Activated naive CD4-positive, alpha-beta T cell (primary cell): ENCODE data around the gene RND1.

Experiments used
- DNase-seq, 4 experiments: peaks; one replicate each; lab custom pipeline; 2025; lab: John Stamatoyannopoulos, UW

Gene RND1

DNA sequence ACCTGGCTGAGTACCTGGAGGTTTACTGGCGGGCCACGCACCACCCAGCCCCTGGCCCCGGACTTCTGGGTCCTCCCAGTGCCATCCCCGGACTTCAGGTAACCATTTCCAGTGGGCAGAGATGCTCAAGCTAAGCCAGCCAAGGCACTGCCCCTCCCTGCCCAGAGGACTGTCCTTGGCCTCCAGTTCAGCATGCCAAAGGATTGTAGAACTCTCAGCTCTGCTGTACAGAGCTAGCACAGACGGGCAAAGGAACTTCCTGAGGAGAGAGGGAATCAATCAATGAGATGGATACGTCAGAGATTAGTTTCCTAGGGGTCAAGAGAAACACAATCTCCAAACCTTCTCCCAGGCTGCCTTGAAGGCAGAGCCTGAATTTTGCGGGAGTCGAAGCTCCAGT is 38.6 kb downstream of the RND1 start:
- DNase-seq = no peak

- DNase-seq = no peak
Measured at GRCh38 chr12:48826209-48826855, 39.3 kb downstream of the RND1 start.

DNA sequence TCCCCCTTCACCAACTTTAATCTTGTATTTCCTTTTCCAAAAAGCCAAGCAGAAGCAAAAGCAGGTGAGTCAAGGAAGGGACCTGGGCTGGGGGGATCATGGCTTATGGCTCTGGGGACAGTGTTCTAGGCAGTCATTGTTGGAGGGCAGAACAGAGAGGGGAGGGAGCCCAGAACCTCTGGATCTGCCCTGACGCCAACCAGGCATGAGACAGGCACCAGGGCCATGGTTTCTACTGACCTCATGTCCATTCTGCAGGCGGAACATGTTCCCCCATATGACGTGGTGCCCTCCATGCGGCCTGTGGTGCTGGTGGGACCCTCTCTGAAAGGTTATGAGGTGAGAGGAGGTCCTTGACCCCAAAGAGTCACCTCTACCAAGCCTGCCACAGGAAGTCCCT is 40.8 kb downstream of the RND1 start:
- no peak for DNase-seq

DNA sequence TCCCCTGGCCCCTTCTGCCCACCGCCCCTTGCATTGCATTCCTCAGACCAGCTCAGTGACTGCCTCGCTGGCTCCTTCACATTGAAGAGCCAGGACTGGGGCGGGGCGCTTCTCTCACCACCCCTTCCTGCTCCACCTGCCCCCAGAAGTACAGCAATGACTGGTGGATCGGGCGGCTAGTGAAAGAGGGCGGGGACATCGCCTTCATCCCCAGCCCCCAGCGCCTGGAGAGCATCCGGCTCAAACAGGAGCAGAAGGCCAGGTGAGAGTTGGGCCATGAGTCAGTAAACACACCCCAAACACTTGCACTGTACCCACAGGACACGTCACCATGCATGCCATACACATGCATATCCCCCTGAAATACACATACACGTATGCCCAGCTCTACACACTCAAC is 41.6 kb downstream of the RND1 start:
- DNase-seq = no peak

DNA sequence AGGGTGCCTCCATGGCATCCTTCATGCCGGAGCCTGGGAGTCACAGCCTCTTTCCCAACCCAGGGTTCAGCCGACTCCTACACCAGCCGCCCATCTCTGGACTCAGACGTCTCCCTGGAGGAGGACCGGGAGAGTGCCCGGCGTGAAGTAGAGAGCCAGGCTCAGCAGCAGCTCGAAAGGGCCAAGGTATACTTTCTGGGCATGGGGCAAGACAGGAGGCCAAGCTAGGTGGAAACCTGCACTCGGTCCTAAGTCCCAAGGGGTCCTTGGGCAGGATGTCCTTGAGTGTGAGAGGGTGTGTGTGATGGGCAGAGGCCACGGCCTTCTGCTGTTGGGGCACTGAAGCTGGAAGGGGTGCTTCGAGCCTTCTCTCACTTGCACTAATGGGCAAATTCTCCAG is 42.4 kb downstream of the RND1 start:
- DNase-seq = no peak

- DNase-seq = no peak
Measured at GRCh38 chr12:48822711-48823110, 43.0 kb downstream of the RND1 start.

DNA sequence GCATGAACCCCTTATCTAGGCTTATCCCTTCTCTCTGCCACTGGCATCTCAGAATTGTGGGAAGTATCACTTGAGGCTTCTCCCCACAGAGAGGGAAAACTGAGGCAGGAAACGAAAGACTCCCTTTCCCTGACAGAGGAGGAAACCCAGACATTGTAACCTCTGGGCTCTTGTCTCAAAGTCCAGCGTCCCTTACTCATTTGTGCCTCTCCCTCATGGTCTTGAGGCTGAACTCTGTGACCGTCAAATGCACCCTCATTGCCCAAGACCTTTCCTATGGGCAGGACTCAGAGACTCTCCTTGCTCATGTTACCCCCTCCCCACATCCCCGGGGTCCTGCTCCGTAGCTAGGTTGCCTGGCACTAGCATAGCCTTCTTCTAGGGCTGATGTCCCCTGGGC is 43.5 kb downstream of the RND1 start:
- no peak for DNase-seq

DNA sequence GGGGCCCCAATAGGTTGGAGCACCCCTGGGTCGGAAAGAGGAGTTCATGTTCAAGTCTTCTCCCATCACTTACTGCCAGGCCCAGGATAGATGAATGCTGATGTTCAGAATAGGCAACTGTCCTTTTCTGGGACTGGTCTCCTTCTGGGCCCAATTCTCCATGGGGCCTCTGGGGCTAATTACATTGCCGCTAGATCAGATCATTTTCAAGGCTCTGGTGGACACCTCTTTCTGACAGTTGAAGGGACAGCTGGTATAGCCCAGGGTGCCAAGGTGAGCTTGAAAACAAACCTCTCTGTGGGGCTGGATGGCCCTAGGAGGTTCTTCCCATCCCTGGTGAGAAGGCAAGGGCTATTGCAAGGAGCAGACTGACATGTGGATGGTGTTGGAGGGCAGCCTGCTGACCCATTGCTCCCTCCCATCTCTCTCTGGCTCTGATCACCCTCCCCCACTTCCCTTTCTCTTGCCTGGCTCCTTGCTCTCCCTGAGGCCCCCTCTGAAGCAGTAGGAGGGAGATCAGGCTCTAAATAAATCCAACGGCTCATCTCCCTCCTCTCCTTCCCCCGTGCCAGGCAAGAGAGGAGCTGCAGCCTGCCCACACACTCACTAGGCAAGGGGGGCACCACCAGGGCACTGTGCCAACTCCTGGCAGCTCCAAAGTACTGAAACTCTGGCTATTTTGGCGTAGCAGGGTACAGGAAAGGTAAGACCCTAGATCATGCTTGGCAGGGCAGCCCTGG is 45.5 kb downstream of the RND1 start:
- no peak for DNase-seq

DNA sequence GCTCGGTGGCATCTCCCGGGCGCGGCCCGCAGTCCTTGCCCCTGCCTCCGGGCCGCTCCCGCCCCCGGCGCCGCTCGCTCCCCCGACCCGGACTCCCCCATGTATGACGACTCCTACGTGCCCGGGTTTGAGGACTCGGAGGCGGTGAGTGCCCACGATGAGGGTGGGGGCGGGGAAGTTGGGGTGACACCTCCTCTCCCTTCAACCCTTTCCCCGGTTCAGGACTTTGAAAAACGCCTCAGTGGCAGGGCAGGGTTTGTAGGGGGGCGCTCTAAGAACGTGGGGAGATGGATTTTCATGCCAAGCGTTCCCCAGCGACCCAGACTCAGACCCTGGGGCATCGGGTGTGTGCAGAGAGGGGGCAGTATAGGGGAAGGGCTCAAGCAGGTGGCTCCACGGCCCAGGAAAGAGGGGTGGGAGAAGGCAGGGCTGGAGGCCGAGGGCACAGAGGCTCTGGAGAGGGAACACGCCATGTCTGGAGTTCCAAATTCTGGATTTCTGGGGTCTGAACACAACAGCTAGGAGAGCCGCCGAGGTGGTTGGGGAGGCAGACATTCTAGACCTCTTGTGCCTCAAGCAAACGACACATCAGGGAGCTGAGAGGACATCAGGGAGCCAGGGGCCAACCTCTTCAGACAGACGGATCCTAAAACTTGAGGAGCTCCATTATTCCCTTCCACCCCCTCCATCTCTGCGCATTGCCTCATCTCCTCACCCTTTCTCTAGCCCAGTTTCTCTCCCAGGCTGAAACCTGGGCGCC is 46.7 kb downstream of the RND1 start:
- peak in 1 of 4 experiments; percentile 24 for DNase-seq

DNA sequence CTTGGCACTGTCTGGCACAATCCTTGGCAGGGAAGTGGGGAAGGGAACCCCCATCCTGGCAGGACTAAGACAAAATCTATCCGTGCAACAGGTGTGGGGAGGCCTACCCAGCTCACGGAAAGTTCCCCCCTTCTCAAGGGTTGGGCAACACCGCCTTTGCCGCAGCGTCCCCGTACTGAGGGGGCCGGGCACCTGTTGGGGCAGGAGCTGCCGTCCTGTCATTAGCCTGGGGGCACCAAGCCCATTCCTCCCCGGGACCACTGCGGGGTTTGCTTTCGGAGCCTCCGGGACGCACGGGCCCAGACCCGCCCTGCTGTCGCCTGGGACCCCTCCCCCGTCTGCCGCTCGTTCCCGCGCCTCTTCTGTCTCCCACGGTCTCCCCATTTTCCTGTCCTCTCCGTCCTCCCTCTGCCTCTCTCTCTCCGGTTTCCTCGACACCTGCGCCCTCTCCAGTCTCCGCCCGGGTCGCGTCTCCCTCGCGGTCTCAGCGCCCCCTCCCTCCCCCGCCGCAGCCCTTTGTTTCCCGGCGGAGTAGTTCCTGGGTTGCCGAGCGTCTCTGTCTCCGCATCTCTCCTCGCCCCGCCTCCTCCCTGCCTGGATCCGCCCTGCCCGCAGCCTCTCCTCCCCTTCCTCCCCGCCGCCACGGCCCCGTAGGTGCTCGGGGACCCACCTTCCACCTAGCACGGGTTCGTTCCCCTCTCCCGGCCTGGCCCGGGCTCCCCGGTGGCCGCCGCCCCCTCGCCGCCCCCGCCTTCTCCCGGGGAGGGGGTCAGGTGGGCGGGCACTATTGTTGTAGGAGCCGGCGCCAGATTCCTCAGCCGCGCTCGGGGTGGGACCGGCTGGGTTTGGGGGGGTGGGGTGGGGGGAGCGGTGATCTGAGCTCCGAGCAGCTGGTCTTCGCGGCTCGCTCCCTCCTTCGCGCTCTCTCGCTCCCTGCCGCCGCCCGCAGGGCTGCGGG is 47.5 kb downstream of the RND1 start, which contains the start of gene CACNB3:
Gene CACNB3 (plus strand): TSS at position 624 of the 958 bp plus-strand sequence. CDS start 434 bp downstream, outside the sequence.
- DNase-seq = peak in 3 of 4 experiments; percentile 43 to 69 (median 51)

- no peak for DNase-seq
Measured at GRCh38 chr12:48816143-48816854, 49.4 kb downstream of the RND1 start.

DNA sequence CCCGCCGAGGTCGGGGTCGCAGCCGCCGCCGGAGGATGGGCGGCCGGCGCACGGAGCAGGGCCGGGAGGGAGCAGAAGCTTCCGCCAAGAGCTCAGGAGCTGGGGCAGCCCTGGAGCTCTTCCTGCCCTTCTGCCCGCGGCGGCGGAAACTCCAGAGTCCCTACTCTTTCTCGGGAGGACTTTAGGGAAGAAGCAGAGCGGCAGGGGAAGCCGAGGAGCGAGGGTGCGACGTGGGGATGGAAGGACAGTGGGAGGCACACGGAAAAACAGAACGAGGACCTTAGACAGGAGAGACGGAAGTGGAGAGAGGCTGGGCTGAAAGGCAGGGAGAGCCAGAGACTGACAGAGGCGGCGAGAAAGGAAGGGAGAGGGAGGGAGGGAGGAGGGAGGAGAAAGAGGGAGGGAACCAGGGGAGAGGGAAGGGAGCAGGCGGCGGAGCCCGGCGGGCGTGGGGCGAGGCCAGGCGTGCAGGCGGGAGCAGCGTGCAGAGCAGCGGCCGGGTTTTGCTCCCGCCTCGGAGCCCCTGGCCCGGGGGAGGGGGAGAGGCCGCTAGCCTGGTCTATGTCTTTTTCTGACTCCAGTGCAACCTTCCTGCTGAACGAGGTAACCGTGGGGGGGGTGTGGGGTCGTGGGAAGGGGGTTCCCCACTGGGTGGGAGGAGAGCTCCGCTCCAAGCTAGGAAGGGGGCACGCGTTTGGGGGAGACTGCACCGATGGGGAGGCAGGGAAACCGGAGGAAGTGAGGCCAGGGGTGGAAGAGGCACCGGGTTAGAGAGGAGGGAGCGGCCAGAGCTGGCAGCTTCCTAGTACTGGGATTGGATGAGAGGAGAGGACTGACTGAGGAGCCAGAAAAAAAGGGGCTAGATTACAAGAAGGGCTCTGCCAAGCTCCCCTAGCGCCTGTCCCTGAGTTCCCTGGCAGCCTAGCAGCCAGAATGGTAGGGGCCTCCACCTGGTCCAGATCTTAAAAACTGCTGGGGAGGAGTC is 50.3 kb downstream of the RND1 start:
- peak in 1 of 4 experiments; percentile 20 for DNase-seq

DNA sequence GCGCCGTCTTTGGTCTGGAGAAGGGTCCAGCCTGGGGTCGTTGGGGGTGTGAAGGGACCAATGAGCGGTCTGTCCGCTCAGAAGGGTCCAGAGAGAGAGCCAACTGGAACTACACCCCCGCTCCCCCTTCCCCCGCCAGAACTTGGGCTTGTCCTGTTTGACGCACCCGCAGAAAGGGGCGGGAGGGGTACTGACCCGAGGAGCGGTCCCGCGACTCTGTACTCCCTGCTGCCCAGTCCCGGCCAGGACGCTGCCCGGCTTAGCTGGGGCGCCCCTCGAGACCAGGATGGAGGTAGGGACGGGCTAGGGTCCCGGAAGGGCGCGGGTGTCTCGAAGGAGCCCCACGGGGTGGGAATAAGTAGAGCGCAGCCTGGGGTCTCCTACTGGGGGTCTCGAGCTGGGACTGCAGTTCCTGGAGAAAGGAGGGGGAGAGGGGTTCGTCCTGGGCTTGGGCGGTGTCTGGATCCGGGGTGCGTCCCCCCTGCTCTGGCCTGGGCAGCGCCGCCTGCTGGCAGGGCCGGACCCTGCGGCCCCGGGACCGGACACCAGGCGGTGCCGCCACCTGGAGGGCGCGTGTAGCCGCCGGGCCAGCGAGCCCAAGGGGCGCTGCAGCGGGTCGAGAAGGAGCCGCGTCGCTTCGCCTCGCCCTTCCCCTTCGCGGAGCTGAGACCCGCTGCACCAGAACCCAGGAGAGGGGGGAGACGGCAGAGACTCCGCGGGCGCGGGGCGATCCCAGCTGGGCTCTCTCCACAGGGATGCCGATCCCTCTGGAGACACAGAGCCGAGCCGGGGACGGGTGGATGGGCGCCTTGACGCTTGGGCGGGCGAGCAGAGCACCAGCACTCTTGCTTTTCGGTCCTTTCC is 51.2 kb downstream of the RND1 start:
- DNase-seq = peak in 3 of 4 experiments; percentile 34 to 58 (median 45)

DNA sequence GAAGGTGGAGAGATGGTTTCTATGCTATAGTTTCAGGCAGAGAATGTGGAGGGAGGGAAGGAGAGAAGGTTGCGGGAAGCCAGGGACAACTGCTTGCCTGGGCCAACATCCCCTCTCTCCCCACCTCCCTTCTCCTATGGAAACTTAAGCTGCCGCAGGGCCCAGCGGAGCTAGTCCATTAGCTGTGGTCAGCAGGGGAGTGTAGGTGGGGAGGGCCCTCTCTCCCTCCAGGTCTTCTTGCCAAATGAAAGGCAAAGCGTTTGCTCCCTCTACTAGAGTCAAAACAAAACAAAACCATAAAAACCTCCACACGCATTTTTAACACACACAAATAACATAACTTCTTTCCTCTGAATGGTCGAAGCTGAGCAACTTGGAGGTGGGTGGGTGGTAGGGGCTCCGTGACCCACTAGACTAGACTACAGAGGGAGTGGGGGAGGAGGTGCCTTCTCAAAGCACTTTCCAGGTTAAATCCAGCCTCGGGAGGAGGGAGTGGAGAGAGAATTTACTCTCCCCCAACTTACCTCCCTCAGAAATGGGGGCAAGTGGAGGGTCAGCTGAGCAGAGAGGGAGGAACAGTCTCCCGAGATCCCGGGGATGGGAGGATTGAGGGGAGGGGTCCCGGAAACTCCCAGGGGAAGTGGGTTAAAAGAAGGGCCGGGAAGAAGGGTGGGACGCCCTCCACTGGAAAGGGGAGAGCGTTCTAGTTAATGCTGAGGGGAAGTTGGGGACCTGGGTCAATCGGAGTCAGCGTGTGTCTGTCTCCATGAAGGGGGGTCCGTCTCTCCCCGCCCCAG is 52.0 kb downstream of the RND1 start:
- no peak for DNase-seq

DNA sequence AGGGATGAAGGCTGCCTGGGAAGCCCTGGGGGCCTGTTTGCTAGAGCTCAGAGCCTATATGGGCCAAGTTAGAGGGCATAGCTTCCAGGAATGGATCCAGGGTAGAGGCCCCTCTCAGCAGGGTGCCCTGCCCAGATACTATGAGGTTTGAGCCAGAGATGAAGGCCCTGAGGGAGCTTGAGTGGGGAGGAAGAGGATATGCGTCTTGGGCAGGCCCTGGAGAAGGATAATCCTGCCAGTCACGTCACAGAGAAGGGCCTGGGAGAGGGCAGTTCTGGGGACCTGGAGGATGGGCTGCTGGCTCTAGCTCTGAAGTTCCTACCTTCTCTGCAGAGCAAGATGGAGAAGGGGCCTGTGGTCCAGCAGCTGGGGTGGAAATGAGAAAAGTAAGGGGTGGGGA is 53.3 kb downstream of the RND1 start:
- DNase-seq = no peak

DNA sequence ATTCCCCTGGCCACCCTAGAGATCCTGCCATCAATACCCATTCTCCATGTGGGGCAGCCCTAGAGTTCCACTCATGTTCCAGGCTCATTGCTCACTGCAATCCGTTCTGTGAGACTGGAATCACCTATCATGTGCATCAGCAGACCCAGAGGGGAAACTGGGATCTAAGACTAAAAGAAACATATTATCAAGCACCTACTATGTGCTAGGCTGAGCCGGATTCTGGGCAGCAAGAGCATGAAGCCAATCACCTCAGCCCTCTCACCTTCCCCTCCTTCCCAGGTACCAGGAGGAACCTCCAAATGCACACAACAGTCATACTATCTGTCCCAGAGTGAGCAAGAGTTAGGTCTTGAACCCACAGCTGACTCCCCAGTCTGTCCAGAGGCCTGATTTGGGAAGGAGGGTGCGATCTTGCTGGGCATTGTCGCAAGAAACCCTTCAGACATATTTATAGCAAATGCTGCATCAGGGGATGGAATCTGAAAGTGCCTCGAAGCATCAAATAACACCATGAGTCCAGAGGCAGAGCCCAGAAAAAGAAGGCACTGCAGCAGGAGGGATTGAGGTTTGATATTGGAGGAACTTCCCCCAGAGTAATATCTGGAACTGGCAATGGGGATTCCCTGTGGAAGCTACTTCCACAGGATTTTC is 54.1 kb downstream of the RND1 start:
- DNase-seq = no peak

GRCh38 chr12:48810903-48811431 is 54.7 kb downstream of the RND1 start:
- DNase-seq = no peak
